Ovary (tissue), 9 donors: ENCODE data around the gene SAC3D1. TPM values are rescaled to one million over a fixed set of nuclear protein-coding genes. Genes with fewer than 3 reads are reported as not detected.

Source experiments
- DNase-seq, 5 donors: peaks; one replicate each; pipeline ENCODE4 v3.0.0-alpha.2; 2019 to 2020
- H3K27ac ChIP-seq, 2 donors: fragments of 200-600 bp; one replicate each; pipeline versions ENCODE4 v1.5.1 to v1.8.0; 2019 to 2022
- H3K27me3 ChIP-seq: fragments of 200-600 bp; one replicate; pipeline ENCODE4 v1.8.0; 2022
- H3K36me3 ChIP-seq: fragments of 200-600 bp; sonication (generic); one replicate; pipeline ENCODE4 v1.5.1; 2019
- H3K4me1 ChIP-seq: one replicate; pipeline ENCODE4 v1.8.1; 2013; ENCODE audit warnings: mild to moderate bottlenecking, moderate library complexity; ENCODE audit not compliant: insufficient read depth
- H3K4me3 ChIP-seq: fragments of 200-600 bp; sonication (generic); one replicate; pipeline ENCODE4 v1.5.1; 2017
- H3K9me3 ChIP-seq, 2 donors: fragments of 200-600 bp in 1 of 2; sonication (generic) in 1 of 2; one replicate each; pipeline versions ENCODE4 v1.5.1 to v1.8.1; 2013 to 2019; ENCODE audit warnings: mild to moderate bottlenecking in 1 of 2, moderate library complexity in 1 of 2
- CTCF ChIP-seq, 3 donors: fragments of 450-650 bp in 2 of 3; fragments of 200-600 bp in 1 of 3; IDR thresholded peaks; one replicate each; pipeline versions ENCODE4 v1.5.1 to v1.8.0; 2016 to 2022; ENCODE audit warnings: antibody characterized with exemption in 3 of 3, mild to moderate bottlenecking in 1 of 3
- EP300 ChIP-seq: sonication (generic); formaldehyde crosslinking; IDR thresholded peaks from one replicate; pipeline ENCODE4 v1.6.1; 2017; ENCODE audit warnings: antibody characterized with exemption
- POLR2A ChIP-seq: fragments of 450-650 bp; IDR thresholded peaks from one replicate; pipeline ENCODE4 v1.6.1; 2017; ENCODE audit warnings: antibody characterized with exemption, mild to moderate bottlenecking, moderate library complexity
- WGBS, 3 donors: extraction: QIAGEN DNeasy Blood & Tissue Kit in 1 of 3; methylation state at CpG; one replicate each; pipeline versions ENCODE4 v1.1.5 to v1.1.7; 2013 to 2017; 5-methylcytosine and 5-hydroxymethylcytosine counted together
- intact Hi-C, 4 donors: fragments of 100-400 bp; cut with DNase I; formaldehyde crosslinking; loops; one replicate each; pipeline versions ENCODE4 v1.11.0 to v1.15.1; 2022 to 2023
- polyA plus RNA-seq, 2 donors: library from polyadenylated mRNA; stranded (reverse); fragments of 200-250 nt in 1 of 2; fragments of 350-450 nt in 1 of 2; fragmentation: Illumina TruSeq in 1 of 2; extraction: RNeasy Lipid Tissue Mini Kit (QIAGEN cat#74804) in 1 of 2; gene quantifications; one replicate each; pipeline ENCODE4 v1.2.3, GENCODE V29; 2013 to 2014
- total RNA-seq, 7 donors: library from RNA; depleted of rRNA in 2 of 7; stranded (reverse); fragments of >200 nt in 2 of 7; fragmentation: NEBNext Ultra II Directional in 3 of 7; extraction: Animal tissue kit (Norgen Biotek cat#: 25700) in 3 of 7; gene quantifications; one replicate each; pipeline versions ENCODE4 v1.1.0 to v1.2.4, GENCODE V29; 2016 to 2023
- donor health status: DM: no; HTN: no; CAD: no; lungs with moderate emphysema.
- donor health status: DM: no; HTN: no; CAD: no.
- donor health status: Bipolar disorder and iron deficiency.
- donor health status: DM: yes; HTN: yes; CAD: no.
- donor health status: DM: no; HTN: no; CAD: no.
- donor health status: DM: yes; HTN: yes; CAD: no.

Gene SAC3D1
- total and polyA plus RNA-seq, 9 donors, result 1.1 to 11.6 (median 7.7) TPM

- no peaks in the 10 kb centered on the region for H3K9me3 ChIP-seq
- H3K4me1 ChIP-seq, result no peaks in the 10 kb centered on the region
- no peaks in the 10 kb centered on the region for H3K27me3 ChIP-seq
- no peaks in the 10 kb centered on the region for H3K36me3 ChIP-seq
- WGBS, 3 donors, result 40 to 44% (median 41%) methylated on average over 8 of the region's 8 CpGs
- no peak for DNase-seq
- H3K4me3 ChIP-seq, result no peak overlapping the region
- TF ChIP-seq CTCF (IDR thresholded peaks at IDR 0.05) (no peak), EP300 (no peak), POLR2A (no peak)
- intact Hi-C loops, result no loop called here
- H3K27ac ChIP-seq, result no peak overlapping the region
These were observed 13.0 kb downstream of the SAC3D1 start for GRCh38 chr11:65053827-65054508.

DNA sequence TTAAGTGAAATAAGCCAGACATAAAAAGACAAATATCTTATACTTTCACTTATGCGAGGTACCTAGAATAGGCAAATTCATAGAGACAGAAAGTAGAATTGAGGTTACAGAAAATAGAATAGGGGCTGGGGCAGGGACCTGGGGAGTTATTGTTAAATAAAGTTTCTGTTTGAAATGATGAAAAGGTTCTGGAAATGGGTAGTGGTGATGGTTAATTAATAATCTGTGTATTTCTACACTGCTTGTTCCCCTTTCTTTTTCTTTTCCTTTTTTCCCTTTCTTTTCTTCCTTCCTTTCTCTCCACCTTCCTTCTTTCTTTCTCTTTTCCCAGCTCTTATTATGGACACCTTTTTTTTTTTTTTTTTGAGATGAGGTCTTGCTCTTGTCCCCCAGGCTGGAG lies 14.5 kb downstream of the SAC3D1 start:
- intact Hi-C loops, result no loop called here
- H3K9me3 ChIP-seq, result no peaks in the 10 kb centered on the region
- 72 to 92% (median 83%) methylated on average over 1 of the region's 1 CpG for WGBS, 3 donors

GRCh38 chr11:65056999-65057398 lies 16.0 kb downstream of the SAC3D1 start:
- no peak for TF ChIP-seq CTCF (IDR thresholded peaks at IDR 0.05)
- no peak for TF ChIP-seq EP300
- no peak for TF ChIP-seq POLR2A
- no peaks in the 10 kb centered on the region for H3K36me3 ChIP-seq
- H3K9me3 ChIP-seq, result no peaks in the 10 kb centered on the region
- no peak overlapping the region for H3K27ac ChIP-seq
- no peaks in the 10 kb centered on the region for H3K27me3 ChIP-seq
- WGBS, 3 donors, result 84 to 89% (median 87%) methylated on average over 6 of the region's 6 CpGs
- DNase-seq, result no peak
- intact Hi-C loops, result no loop called here
- no peak overlapping the region for H3K4me3 ChIP-seq
- no peaks in the 10 kb centered on the region for H3K4me1 ChIP-seq

More for the DNA sequence above, 14.5 kb downstream of the SAC3D1 start:
- Histone ChIP-seq H3K27me3 (no peaks in the 10 kb centered on the region), H3K4me3 (no peak overlapping the region), H3K4me1 (no peaks in the 10 kb centered on the region), H3K27ac (no peak overlapping the region), H3K36me3 (no peaks in the 10 kb centered on the region)
- DNase-seq, result no peak
- no peak for TF ChIP-seq POLR2A
- TF ChIP-seq EP300, result no peak
- TF ChIP-seq CTCF (IDR thresholded peaks at IDR 0.05), result no peak

DNA sequence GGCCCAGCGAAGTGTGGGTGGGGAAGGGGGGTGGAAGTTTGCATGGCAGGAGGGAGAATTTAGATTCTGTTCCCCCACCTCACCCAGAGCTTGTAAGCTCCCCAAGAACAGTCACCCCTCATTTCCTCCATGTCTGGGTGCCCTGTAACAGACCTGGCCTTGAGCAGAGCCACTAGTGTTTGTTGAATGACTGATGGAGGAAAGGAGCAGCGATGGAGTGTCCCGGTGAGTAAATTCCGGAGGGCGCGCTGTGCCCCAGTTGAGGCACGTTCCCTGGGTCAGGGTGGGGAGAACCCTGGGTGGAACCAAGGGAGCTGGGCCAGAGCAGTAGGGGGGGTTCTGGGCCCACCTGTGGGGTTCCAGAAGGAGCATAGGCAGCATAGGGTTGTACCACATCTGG lies 16.5 kb downstream of the SAC3D1 start:
- 79 to 90% (median 89%) methylated on average over 7 of the region's 7 CpGs for WGBS, 3 donors
- no peaks in the 10 kb centered on the region for H3K4me1 ChIP-seq
- H3K4me3 ChIP-seq, result no peak overlapping the region
- H3K36me3 ChIP-seq, result no peaks in the 10 kb centered on the region
- no peaks in the 10 kb centered on the region for H3K9me3 ChIP-seq
- H3K27me3 ChIP-seq, result no peaks in the 10 kb centered on the region
- DNase-seq, result no peak
- no peak overlapping the region for H3K27ac ChIP-seq
- TF ChIP-seq EP300 (no peak), CTCF (IDR thresholded peaks at IDR 0.05) (no peak), POLR2A (no peak)
- intact Hi-C loops, result no loop called here
